Muscle layer of colon (tissue), 2 donors: ENCODE measurements around the gene PEF1.

Experiments
- H3K27ac ChIP-seq: one replicate; pipeline ENCODE4 v1.7.0; 2013; ENCODE audit warnings: low read depth, mild to moderate bottlenecking, low read length, moderate library complexity
- H3K27me3 ChIP-seq, 2 donors: one replicate each; pipeline ENCODE4 v1.7.0; 2013; ENCODE audit warnings: low read length in 2 of 2, mild to moderate bottlenecking in 2 of 2; ENCODE audit not compliant: insufficient read depth in 2 of 2, control insufficient read depth in 1 of 2
- H3K36me3 ChIP-seq: one replicate; pipeline ENCODE4 v1.7.0; 2013; ENCODE audit warnings: mild to moderate bottlenecking, low read length; ENCODE audit not compliant: insufficient read depth
- H3K4me1 ChIP-seq: one replicate; pipeline ENCODE4 v1.7.0; 2013; ENCODE audit warnings: mild to moderate bottlenecking, low read length; ENCODE audit not compliant: insufficient read depth
- H3K4me3 ChIP-seq, 2 donors: one replicate each; pipeline ENCODE4 v1.7.0; 2013; ENCODE audit warnings: low read length in 2 of 2, low read depth in 1 of 2, mild to moderate bottlenecking in 1 of 2, moderate library complexity in 1 of 2
- H3K9ac ChIP-seq: one replicate; pipeline ENCODE4 v1.7.0; 2013; ENCODE audit warnings: low read length
- H3K9me3 ChIP-seq: one replicate; pipeline ENCODE4 v1.7.0; 2013; ENCODE audit warnings: mild to moderate bottlenecking, low read length
- donor health status: abdominal sarcoma.
- donor health status: Adenocarcinoma of cecum.

The PEF1 gene

DNA sequence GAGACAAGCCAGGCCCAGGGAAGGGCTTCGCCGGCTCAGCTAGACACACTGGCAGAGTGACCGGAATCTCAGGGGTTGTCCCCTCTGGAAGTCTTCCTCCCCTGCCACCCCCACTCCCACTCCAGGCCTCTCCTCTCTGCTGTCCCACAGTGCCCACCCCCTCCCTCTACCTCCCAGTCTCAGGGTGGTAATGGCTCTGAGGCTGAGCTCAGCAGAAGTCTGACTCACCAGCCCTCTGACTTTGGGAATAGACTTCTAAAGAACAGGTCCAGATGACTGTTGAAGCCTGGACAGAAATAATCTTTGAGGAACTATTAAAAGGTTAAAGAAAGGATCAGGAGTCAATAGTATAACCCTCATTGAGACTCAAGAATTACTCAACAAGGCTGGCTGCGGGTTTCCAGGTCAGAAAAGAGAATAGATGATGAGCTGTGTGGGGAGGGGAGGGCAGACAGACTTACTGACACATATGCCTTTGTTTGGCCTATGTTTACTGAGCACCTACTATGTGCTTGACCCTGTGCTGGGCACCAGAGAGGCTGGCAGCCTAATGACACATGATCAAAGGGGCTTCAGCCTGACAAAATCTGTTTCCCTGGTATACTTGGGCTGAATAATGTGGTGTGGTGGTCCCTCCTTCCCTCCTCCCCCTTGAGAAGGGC, 19.0 kb downstream of the PEF1 start:
- no peak overlapping the region for H3K9ac ChIP-seq
- H3K36me3 ChIP-seq = peaks cover 34% of the 10 kb centered on the region
- no peak overlapping the region for H3K4me3 ChIP-seq
- H3K27ac ChIP-seq = no peak overlapping the region
- H3K4me1 ChIP-seq = peaks cover 14% of the 10 kb centered on the region
- H3K9me3 ChIP-seq = no peaks in the 10 kb centered on the region
- H3K27me3 ChIP-seq = no peaks in the 10 kb centered on the region

DNA sequence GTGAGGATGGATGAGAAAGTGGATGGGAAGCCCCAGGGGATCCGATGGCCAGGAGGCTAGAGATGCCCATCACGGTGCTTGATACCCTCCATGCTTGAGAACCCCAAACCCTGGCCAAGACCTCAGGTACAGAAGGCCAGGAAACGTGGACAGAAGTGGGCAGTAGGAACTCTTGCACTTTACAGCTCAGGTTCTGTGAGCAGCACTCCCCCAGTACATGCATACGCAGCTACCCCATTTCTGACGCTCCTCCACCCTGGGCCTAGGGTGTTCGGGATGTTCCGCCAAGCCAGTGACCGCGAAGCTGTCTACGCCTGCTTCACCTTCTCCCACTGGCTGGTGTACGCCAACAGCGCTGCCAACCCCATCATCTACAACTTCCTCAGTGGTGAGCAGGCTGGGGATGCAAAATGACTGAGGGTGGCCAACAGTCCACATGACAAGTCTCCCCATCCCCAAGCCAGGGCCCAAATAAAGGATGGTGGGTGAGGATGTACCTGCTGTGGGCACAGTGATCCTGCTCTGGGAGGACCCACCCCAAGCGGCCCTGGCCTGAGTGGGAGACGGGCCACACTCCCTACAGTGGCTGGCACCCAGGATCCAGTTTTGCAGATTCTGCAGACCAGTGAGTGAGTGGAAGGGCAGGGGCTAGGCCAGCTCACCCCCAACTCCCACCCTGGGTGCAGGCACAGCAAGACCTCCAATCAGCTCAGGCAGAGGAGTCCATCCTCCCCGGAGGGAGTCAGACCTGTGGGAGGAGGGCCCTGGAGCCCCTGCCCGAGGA, 19.8 kb downstream of the PEF1 start:
- Histone ChIP-seq H3K27me3 (no peaks in the 10 kb centered on the region), H3K4me3 (no peak overlapping the region), H3K36me3 (peaks cover 26% of the 10 kb centered on the region), H3K9ac (no peak overlapping the region), H3K4me1 (peaks cover 14% of the 10 kb centered on the region), H3K27ac (no peak overlapping the region), H3K9me3 (no peaks in the 10 kb centered on the region)

DNA sequence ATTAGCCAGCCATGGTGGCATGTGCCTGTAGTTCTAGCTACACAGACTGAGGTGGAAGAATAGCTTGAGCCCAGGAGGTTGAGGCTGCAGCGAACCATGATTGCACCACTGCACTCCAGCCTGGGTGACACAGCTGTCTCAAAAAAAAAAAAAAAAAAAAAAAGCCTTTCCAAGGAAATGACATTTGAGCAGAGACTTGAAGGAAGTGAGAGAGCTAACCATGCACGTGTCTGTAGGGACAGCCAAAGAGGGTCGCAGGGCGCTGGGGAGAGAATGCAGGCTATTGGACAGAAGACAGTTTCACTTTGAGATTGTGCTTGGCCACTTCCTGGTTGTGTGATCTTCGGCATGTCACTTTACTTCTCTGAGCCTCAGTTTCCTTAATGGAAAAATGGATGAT, 20.4 kb downstream of the PEF1 start:
- Histone ChIP-seq H3K27me3 (peaks cover 0 to 3% of the 10 kb centered on the region in 2 donors), H3K27ac (no peak overlapping the region), H3K9me3 (no peaks in the 10 kb centered on the region), H3K4me1 (peaks cover 14% of the 10 kb centered on the region), H3K36me3 (peaks cover 20% of the 10 kb centered on the region), H3K4me3 (no peak overlapping the region), H3K9ac (no peak overlapping the region)

DNA sequence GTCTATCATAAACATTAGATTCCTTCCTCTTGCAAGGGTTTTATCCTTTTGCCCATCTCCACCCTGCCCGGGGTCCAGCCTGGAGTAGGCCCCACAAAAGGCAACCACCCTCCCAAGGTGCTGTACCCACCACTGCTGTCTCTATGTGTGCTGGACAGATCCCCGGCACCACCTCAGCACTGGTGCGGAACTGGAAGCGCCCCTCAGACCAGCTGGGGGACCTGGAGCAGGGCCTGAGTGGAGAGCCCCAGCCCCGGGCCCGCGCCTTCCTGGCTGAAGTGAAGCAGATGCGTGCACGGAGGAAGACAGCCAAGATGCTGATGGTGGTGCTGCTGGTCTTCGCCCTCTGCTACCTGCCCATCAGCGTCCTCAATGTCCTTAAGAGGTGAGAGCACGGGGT, 21.3 kb downstream of the PEF1 start:
- H3K9ac ChIP-seq = no peak overlapping the region
- peaks cover 14% of the 10 kb centered on the region for H3K4me1 ChIP-seq

DNA sequence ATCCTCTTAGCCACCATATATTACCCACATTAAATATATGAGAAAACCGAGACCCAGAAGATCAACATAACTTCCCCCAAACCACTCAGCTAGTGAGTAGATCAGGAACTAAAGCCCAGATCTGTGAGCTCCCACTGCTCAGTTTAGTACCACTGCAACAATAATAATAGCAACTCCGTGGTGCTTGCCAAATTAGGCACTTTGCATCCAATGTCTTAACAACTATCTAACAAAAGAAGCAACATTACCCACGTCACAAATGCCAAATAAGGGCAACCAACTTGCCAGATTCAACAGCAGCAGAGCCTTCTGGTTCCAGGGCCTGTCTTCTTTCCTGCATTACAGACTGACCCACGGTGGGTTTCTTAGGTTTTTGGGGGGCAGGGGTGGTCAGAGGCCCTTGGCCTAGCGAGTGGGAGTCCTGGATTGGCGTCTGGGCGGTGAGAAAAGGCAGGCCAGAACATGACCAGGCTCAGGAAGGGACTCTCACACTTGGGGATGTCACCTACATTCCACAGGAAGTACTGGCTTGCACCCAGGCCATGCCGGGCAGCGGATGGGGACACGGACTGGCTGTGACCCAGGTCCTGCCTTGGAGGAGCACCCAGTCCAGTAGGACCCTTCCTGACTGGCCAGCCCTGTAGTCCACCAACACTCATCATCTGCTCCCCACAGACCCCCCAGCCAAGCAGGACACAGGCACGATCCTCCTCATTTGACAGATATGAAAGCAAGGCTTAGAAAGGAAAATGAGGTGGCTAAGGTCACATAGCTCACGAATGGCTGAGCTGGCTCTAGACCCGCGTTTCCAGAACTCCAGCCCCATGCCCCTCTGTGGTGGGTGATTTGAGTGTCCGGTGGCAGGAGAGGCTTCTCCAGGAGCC, 22.6 kb downstream of the PEF1 start:
- Histone ChIP-seq H3K27me3 (peaks cover 0 to 23% of the 10 kb centered on the region in 2 donors), H3K27ac (no peak overlapping the region), H3K4me1 (peaks cover 5% of the 10 kb centered on the region), H3K4me3 (no peak overlapping the region), H3K36me3 (peaks cover under 1% of the 10 kb centered on the region), H3K9ac (no peak overlapping the region), H3K9me3 (no peaks in the 10 kb centered on the region)

More for the DNA sequence above, 21.3 kb downstream of the PEF1 start:
- H3K27ac ChIP-seq = no peak overlapping the region
- H3K4me3 ChIP-seq = no peak overlapping the region
- H3K36me3 ChIP-seq = peaks cover 10% of the 10 kb centered on the region
- peaks cover 0 to 10% of the 10 kb centered on the region in 2 donors for H3K27me3 ChIP-seq
- no peaks in the 10 kb centered on the region for H3K9me3 ChIP-seq

DNA sequence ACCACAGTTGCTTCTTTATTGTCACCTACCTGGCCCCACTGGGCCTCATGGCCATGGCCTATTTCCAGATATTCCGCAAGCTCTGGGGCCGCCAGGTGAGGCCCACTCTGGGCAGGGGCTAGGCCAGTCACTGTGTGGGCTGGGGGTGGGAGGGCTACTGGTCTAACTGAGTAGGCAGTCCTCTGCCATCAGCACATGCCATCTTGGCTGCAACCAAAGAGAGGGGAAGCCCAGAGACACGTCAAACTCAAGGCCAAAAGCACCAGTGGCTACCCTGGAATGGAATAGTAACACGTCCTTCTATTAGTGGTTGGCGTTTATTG, 23.2 kb downstream of the PEF1 start:
- Histone ChIP-seq H3K4me3 (no peak overlapping the region), H3K9me3 (no peaks in the 10 kb centered on the region), H3K27ac (no peak overlapping the region), H3K36me3 (no peaks in the 10 kb centered on the region), H3K9ac (no peak overlapping the region), H3K27me3 (peaks cover 0 to 29% of the 10 kb centered on the region in 2 donors), H3K4me1 (no peaks in the 10 kb centered on the region)

DNA sequence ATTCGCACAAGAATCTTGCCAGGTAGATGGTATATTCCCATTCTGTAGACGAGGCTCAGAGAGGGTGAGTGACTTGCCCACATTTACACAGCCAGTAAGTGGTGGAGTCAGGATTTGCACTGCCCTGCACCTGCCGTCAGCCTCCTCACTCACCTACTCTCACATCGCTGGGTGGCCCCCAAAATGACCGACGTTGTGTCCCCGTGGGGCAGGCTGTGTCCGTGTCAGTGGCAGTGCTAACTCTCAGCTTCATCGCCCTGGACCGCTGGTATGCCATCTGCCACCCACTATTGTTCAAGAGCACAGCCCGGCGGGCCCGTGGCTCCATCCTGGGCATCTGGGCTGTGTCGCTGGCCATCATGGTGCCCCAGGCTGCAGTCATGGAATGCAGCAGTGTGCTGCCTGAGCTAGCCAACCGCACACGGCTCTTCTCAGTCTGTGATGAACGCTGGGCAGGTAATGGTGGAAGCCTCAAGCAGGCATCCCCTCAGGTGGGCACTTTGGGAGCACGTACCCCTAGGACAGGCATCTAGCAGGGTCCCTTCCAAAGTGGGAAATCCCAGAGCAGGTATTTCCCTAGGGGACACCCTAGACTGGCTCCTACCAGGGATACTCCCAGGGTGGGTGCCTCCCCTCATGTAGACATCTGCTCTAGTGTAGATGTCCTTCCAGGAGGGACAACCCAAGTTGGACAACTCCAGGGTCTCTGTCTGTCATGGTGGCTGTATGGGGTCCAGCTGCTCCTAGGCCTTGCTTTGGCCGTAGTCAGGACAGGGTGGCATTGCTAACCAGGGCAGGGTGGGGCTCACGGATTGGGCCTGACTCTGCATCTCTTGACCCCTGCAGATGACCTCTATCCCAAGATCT, 23.8 kb downstream of the PEF1 start:
- H3K27ac ChIP-seq = no peak overlapping the region
- H3K36me3 ChIP-seq = no peaks in the 10 kb centered on the region
- H3K27me3 ChIP-seq = peaks cover 0 to 31% of the 10 kb centered on the region in 2 donors
- no peak overlapping the region for H3K4me3 ChIP-seq
- H3K9me3 ChIP-seq = no peaks in the 10 kb centered on the region
- no peak overlapping the region for H3K9ac ChIP-seq
- H3K4me1 ChIP-seq = no peaks in the 10 kb centered on the region

DNA sequence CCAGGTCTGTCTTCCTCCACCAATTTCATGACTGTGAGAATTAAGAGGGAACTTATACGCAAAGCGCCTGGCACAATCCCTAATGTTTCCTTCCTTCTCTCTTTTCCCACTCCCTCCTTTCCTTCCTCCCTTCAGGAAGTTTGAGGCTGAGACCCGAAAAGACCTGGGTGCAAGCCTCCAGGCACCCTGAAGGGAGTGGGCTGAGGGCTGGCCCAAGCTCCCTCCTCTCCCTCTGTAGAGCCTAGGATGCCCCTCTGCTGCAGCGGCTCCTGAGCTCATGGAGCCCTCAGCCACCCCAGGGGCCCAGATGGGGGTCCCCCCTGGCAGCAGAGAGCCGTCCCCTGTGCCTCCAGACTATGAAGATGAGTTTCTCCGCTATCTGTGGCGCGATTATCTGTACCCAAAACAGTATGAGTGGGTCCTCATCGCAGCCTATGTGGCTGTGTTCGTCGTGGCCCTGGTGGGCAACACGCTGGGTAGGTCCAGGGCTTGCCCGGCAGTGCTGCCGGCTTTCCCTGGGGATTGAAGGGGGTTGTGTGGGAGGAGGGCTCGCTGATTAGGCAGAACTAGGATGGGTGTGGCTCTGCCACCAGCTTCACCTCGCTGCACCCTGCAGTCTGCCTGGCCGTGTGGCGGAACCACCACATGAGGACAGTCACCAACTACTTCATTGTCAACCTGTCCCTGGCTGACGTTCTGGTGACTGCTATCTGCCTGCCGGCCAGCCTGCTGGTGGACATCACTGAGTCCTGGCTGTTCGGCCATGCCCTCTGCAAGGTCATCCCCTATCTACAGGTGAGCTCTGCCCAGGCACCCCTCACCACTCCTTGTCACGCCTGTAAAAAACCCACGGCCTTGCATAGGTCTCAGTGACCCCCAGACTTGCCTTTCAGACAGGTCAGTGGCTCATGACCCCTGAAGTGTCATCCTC, 25.5 kb downstream of the PEF1 start:
- Histone ChIP-seq H3K9ac (no peak overlapping the region), H3K36me3 (no peaks in the 10 kb centered on the region), H3K4me1 (no peaks in the 10 kb centered on the region), H3K27me3 (peaks cover 0 to 31% of the 10 kb centered on the region in 2 donors), H3K4me3 (no peak overlapping the region), H3K9me3 (no peaks in the 10 kb centered on the region), H3K27ac (no peak overlapping the region)

DNA sequence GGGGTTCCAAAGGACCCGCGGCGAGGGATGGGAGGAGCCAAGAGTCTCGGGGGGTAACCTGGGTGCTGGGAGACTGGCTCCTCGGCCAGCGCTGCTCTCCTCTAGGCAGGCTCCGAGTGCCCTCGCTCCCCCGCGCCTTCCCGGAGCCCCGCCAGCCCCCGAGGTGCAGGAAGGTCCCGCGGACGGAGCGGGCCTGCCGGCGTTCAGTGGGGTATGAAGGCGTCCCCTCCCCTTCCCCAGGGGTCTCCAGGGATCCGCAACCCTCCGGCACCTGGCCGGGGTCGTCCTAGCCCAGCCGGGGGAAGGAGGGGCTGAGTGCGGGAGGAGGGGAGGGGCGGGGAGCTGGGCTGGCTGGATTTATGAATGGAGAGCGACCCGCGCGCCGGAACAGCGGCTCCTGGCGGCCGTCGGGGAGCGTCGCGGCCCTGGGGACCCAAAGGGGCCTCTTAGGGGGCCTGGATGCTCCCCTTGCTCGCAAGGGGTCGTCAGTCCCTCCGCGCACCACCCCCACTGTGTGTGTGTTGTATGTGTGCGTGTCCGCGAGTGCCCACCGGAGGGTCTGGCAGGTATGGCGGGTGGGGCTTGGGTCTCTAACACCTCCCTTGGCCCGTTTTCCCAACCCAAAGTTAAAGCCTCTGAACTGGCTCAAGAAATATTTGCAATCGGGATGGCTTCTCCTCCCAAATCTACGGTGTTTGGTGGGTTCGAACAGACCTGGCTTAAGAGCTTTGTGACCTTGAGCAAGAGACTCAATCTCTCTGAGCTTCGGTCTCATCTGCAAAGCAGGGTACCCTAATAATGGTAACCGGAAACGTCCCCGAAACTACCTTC, 26.5 kb downstream of the PEF1 start:
- peaks cover 0 to 31% of the 10 kb centered on the region in 2 donors for H3K27me3 ChIP-seq
- no peaks in the 10 kb centered on the region for H3K36me3 ChIP-seq
- H3K9me3 ChIP-seq = no peaks in the 10 kb centered on the region
- no peak overlapping the region for H3K9ac ChIP-seq
- peak overlapping the region; percentile 37 to 50 for H3K4me3 ChIP-seq
- no peak overlapping the region for H3K27ac ChIP-seq
- no peaks in the 10 kb centered on the region for H3K4me1 ChIP-seq
